AG09319 (cell line): ENCODE results near the gene EPHB1.

Experiments
- DNase-seq: peaks from one replicate; pipeline ENCODE4 v3.0.0-alpha.2; 2010; ENCODE audit warnings: low read depth; ENCODE audit errors: extremely low read depth
- TF ChIP-seq, protein P1 (sequence below): IDR thresholded peaks from 2 replicates; pipeline ENCODE4 v1.5.1; 2011; ENCODE audit warnings: low read depth, mild to moderate bottlenecking, inconsistent platforms, low read length, moderate library complexity

EPHB1 gene

DNA sequence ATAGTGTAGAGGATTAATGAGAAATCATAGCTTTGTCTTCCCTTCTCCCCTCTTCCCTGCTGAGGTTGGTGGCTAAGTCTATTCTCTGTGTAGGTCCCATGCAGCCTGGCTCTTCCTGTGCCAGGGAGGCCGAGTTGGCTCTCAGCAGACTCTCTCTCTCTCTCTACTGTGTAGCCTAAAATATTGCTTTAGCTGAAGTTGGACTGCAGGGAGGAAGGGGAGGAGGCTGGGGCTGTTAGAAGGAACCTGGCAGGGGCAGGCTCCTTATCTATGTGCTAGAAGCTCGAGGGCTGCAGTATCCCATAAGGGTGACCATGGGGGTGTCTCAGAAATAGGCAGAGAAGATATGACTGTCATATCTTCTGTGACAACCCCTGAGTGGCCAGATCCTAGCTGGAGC lies 160.8 kb downstream of the EPHB1 start:
- TF ChIP-seq, protein P1, sequence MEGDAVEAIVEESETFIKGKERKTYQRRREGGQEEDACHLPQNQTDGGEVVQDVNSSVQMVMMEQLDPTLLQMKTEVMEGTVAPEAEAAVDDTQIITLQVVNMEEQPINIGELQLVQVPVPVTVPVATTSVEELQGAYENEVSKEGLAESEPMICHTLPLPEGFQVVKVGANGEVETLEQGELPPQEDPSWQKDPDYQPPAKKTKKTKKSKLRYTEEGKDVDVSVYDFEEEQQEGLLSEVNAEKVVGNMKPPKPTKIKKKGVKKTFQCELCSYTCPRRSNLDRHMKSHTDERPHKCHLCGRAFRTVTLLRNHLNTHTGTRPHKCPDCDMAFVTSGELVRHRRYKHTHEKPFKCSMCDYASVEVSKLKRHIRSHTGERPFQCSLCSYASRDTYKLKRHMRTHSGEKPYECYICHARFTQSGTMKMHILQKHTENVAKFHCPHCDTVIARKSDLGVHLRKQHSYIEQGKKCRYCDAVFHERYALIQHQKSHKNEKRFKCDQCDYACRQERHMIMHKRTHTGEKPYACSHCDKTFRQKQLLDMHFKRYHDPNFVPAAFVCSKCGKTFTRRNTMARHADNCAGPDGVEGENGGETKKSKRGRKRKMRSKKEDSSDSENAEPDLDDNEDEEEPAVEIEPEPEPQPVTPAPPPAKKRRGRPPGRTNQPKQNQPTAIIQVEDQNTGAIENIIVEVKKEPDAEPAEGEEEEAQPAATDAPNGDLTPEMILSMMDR, result no peak
- no peak for DNase-seq

GRCh38 chr3:134956395-134956794 lies 161.3 kb downstream of the EPHB1 start:
- TF ChIP-seq, protein P1, result no peak
- DNase-seq, result no peak

DNA sequence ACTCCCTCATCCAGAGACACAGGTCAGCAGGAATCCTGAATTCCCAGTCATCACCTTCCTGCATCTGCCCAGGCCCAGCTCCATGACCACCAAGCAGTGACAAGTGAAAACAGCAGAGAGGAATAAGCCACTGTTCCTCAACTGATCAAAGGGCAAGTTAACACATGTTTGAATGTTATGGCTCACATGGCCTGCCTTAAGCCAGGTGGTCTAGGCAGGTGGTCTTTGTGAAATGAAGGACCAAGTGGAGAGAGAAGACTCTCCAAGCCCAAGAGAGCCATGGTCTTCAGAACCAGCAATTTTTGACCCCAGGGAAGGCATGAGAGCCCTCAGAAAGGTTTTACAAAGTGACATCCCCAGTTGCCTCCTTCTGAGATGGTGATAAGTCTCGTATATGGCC lies 161.8 kb downstream of the EPHB1 start:
- DNase-seq, result no peak
- TF ChIP-seq, protein P1, result no peak

DNA sequence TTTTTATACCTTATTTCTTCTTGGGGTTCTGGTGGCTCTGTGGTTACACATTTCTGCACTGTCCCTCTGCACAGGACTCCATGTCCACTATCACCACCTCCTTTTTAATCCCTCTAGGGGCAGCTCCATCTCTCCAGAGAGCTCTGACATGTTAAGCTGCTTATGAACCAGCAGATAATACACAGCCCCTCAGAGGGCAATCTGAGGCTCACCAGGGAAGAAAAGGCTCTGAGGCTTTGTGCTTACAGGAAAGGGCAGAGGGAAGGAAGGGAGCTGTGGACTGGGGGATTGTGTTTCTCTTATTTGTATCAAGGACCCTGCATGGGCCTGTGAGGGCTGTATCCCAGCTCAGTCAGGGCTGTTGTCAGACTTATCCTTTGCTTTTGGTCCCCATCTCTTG lies 164.5 kb downstream of the EPHB1 start:
- TF ChIP-seq, protein P1, result no peak
- no peak for DNase-seq

GRCh38 chr3:134964226-134964625 lies 169.2 kb downstream of the EPHB1 start:
- TF ChIP-seq, protein P1, result no peak
- no peak for DNase-seq

DNA sequence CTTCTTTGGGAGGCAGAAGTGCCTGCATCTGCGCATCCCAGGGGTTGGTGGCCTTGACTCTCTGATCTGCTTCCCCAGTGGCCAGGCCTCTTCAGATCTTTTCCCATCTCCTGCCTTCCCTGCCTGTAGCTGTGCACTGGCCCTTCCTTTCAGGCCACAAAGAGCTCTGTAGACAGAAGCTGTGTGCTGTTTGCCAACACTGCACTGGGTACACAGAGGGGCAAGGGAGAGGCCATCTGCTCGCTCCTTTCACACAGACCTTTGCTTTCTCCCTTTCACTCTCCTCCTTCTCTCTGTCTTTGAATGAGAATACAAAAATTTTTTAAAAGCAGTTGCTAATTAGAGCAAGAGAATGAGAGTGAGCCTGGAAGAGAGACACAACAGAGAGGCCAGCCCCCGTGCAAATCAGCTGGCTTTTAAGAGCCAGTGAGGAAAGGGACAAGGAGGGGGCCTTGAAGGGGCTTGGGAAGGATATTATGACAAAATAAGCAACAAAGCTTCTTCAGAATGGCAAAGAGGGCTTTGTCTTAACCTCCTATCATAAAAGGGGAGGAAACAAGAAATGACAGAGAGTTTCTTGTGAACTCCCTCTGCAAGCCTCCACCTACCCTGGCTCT lies 170.9 kb downstream of the EPHB1 start:
- no peak for DNase-seq
- TF ChIP-seq, protein P1, result no peak

GRCh38 chr3:134970895-134971294 lies 175.8 kb downstream of the EPHB1 start:
- TF ChIP-seq, protein P1, result no peak
- DNase-seq, result no peak
